MM.1S (cell line): ENCODE data around the gene SCT.

Experiments
- DNase-seq: peaks from one replicate; pipeline ENCODE4 v3.0.0-alpha.2; 2015
- H2AFZ ChIP-seq: fragments of 300-600 bp; sonication (generic); 2 replicates; pipeline ENCODE4 v1.6.0; 2016; ENCODE audit warnings: antibody characterized with exemption, low read length
- H3F3A ChIP-seq: fragments of 300-600 bp; sonication (generic); 2 replicates; pipeline ENCODE4 v1.6.1; 2016; ENCODE audit warnings: mild to moderate bottlenecking, antibody characterized with exemption, low read length, moderate library complexity, mixed read lengths; ENCODE audit not compliant: insufficient read depth
- H3K27ac ChIP-seq: fragments of 300-600 bp; sonication (generic); 2 replicates; pipeline ENCODE4 v1.5.1; 2016; ENCODE audit warnings: mild to moderate bottlenecking, low read length
- H3K27me3 ChIP-seq: fragments of 300-600 bp; sonication (generic); replicated peaks from 2 replicates; pipeline ENCODE4 v1.6.0; 2016; ENCODE audit warnings: low read length; ENCODE audit not compliant: insufficient read depth
- H3K36me3 ChIP-seq: fragments of 300-600 bp; sonication (generic); replicated peaks from 2 replicates; pipeline ENCODE4 v1.6.1; 2016; ENCODE audit warnings: mild to moderate bottlenecking, low read length, mixed read lengths; ENCODE audit not compliant: insufficient read depth
- H3K4me1 ChIP-seq: fragments of 300-600 bp; sonication (generic); 2 replicates; pipeline ENCODE4 v1.6.1; 2016; ENCODE audit warnings: low read length, mixed read lengths
- H3K4me2 ChIP-seq: fragments of 300-600 bp; sonication (generic); 2 replicates; pipeline ENCODE4 v1.6.0; 2016; ENCODE audit warnings: low read depth, low read length
- H3K4me3 ChIP-seq: fragments of 300-600 bp; sonication (generic); 2 replicates; pipeline ENCODE4 v1.5.1; 2016; ENCODE audit warnings: low read length, mixed read lengths
- H3K79me2 ChIP-seq: fragments of 300-600 bp; sonication (generic); 2 replicates; pipeline ENCODE4 v1.6.1; 2016; ENCODE audit warnings: mixed run types, low read length, mixed read lengths
- H3K9ac ChIP-seq: fragments of 300-600 bp; sonication (generic); 2 replicates; pipeline ENCODE4 v1.6.1; 2016; ENCODE audit warnings: low read length, mixed read lengths
- H3K9me2 ChIP-seq: fragments of 300-600 bp; sonication (generic); replicated peaks from 2 replicates; pipeline ENCODE4 v1.6.1; 2016; ENCODE audit warnings: mild to moderate bottlenecking, low read length, mixed read lengths; ENCODE audit not compliant: insufficient read depth
- H3K9me3 ChIP-seq: fragments of 300-600 bp; sonication (generic); replicated peaks from 2 replicates; pipeline ENCODE4 v1.6.1; 2016; ENCODE audit warnings: mild to moderate bottlenecking, low read length, mixed read lengths; ENCODE audit not compliant: insufficient read depth
- H4K20me1 ChIP-seq: fragments of 300-600 bp; sonication (generic); 2 replicates; pipeline ENCODE4 v1.6.1; 2016; ENCODE audit warnings: mild to moderate bottlenecking, low read length, moderate library complexity, mixed read lengths; ENCODE audit not compliant: insufficient read depth
- CTCF ChIP-seq: fragments of 300-600 bp; sonication (generic); IDR thresholded peaks from 2 replicates; pipeline ENCODE4 v1.5.1; 2016; ENCODE audit warnings: antibody characterized with exemption, low read length, mixed read lengths
- EZH2 ChIP-seq: fragments of 300-600 bp; sonication (generic); optimal IDR thresholded peaks from 2 replicates; pipeline ENCODE3; 2017; ENCODE audit warnings: low read depth, mild to moderate bottlenecking, antibody characterized with exemption, low read length, mixed read lengths
- EZH2phosphoT487 ChIP-seq: fragments of 300-600 bp; sonication (generic); IDR thresholded peaks from 2 replicates; pipeline ENCODE4 v1.6.1; 2018; ENCODE audit warnings: antibody characterized with exemption, low read length

The SCT gene, protein sequence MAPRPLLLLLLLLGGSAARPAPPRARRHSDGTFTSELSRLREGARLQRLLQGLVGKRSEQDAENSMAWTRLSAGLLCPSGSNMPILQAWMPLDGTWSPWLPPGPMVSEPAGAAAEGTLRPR

DNA sequence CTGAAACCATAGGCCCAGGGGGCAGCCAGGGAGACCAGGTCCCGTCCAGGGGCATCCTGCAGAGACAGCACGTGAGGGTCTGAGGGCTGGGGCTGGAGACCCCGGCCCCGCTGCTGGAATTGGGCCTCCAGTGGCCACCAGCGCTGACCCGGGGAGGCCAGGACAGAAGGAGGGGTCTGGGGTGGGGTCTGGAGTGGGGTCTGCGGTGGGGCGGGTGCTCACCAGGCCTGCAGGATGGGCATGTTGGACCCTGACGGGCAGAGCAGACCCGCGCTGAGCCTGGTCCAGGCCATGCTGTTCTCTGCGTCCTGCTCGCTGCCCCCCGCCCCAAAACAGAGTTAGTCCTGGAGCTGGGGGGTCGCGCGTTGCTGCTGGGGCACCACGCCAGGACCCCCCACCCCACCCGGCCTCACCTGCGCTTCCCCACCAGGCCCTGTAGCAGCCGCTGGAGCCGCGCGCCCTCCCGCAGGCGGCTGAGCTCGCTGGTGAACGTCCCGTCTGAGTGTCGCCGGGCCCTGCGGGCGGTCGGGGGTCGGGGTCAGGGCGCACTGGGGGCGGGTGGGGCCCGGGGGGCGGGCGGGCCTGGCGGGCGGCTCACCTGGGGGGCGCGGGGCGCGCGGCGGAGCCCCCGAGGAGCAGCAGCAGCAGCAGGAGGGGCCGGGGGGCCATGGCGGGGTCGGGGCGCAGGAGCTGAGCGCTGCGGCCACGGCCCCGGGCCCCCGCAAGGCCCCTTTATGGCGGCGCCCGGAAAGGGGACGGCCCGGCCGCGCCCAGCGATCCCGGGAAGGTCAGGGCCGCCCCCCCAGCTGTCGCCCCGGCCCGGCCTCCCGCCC is at the start of gene SCT:
SCT (minus strand) TSS at position 707 of the 833 bp plus-strand sequence; CDS start at position 669, 38 bp downstream.
- Histone ChIP-seq H3K4me1 (peaks cover 13% of the 10 kb centered on the region), H3K9ac (no peak within 1 kb of the TSS), H3K4me2 (no peak within 1 kb of the TSS), H3K9me3 (no peaks in the 10 kb centered on the region), H3F3A (peaks cover 18% of the 10 kb centered on the region), H3K4me3 (no peak within 1 kb of the TSS), H3K9me2 (no peaks in the 10 kb centered on the region), H3K27me3 (no peaks in the 10 kb centered on the region), H4K20me1 (no peaks in the 10 kb centered on the region), H2AFZ (no peak within 1 kb of the TSS), H3K79me2 (no peaks in the 10 kb centered on the region), H3K36me3 (no peaks in the 10 kb centered on the region), H3K27ac (no peak within 1 kb of the TSS)
- no peak for DNase-seq
- TF ChIP-seq CTCF = no peak
- TF ChIP-seq EZH2 = no peak
- TF ChIP-seq EZH2phosphoT487 = no peak

GRCh38 chr11:674406-674805 is 47.4 kb upstream of the SCT start:
- Histone ChIP-seq H3K4me3 (no peak overlapping the region), H3K4me1 (no peaks in the 10 kb centered on the region), H4K20me1 (no peaks in the 10 kb centered on the region), H3K9me3 (no peaks in the 10 kb centered on the region), H3F3A (no peaks in the 10 kb centered on the region), H3K9me2 (no peaks in the 10 kb centered on the region), H3K27me3 (no peaks in the 10 kb centered on the region), H3K27ac (no peak overlapping the region), H3K4me2 (no peak overlapping the region), H3K9ac (no peak overlapping the region), H2AFZ (no peak overlapping the region), H3K79me2 (no peaks in the 10 kb centered on the region), H3K36me3 (no peaks in the 10 kb centered on the region; the same call in 1 of the 2 replicates)
- DNase-seq = no peak
- TF ChIP-seq EZH2 (no peak), CTCF (no peak), EZH2phosphoT487 (no peak)

DNA sequence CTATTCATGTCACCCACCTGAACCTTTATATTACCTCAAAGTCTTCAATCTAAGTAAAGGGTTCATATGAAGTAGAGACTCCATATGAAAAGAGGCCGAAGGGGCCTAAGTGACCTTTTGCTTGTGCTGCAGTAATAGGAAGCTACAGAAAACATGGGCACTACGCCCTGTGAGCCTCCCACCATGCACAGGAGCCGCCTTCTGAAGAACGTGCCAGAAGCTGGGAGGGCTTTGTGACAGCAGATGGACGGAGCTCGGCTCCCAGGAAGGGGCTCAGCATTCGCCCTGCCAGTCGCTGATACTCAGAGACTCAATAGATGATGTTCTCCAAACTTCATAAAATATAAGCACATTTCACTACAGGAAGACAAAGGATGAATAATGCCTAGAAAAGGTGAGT is 46.9 kb upstream of the SCT start:
- Histone ChIP-seq H3K4me2 (no peak overlapping the region), H3K79me2 (no peaks in the 10 kb centered on the region), H3K4me1 (no peaks in the 10 kb centered on the region), H3K9ac (no peak overlapping the region), H3K27ac (no peak overlapping the region), H3K27me3 (no peaks in the 10 kb centered on the region), H3K36me3 (no peaks in the 10 kb centered on the region; the same call in 1 of the 2 replicates), H3K4me3 (no peak overlapping the region), H3F3A (no peaks in the 10 kb centered on the region), H4K20me1 (no peaks in the 10 kb centered on the region), H3K9me3 (no peaks in the 10 kb centered on the region), H3K9me2 (no peaks in the 10 kb centered on the region), H2AFZ (no peak overlapping the region)
- TF ChIP-seq EZH2 (no peak), EZH2phosphoT487 (no peak), CTCF (no peak)
- no peak for DNase-seq
